Endothelial cell of umbilical vein (primary cell): ENCODE results near the gene RAB31. TPM values are rescaled to one million over a fixed set of nuclear protein-coding genes. Genes with fewer than 3 reads are reported as not detected.

Experiments used
- BruUV-seq: library from RNA; stranded (reverse); fragments of 400-500 nt; replicated peaks from 2 replicates; lab custom pipeline; 2021; lab: Mats Ljungman, UMichigan
- CTCF ChIA-PET: fragments of 300-600, 350-600 bp; sonication (Branson Sonifier 250); formaldehyde crosslinking; loops from one replicate; lab custom pipeline; 2021; ENCODE audit warnings: antibody characterized with exemption, inconsistent platforms; lab: Charles Lee
- POLR2A ChIA-PET: fragments of 300-600, 350-600 bp; sonication (Branson Sonifier 250); formaldehyde crosslinking; loops from one replicate; lab custom pipeline; 2021; ENCODE audit warnings: antibody characterized with exemption, inconsistent platforms; lab: Charles Lee
- DNase-seq: peaks from one replicate; pipeline ENCODE4 v3.0.0-alpha.2; 2011; ENCODE audit warnings: low read depth, low spot score
- FAIRE-seq: peaks from 2 replicates; lab custom pipeline; 2011; peaks lifted over from hg19 to GRCh38; lab: Jason Lieb, UNC
- H2AFZ ChIP-seq: 2 replicates; pipeline ENCODE4 v1.6.0; 2012; ENCODE audit warnings: low read depth, low read length, control low read depth, inconsistent platforms
- H3K27ac ChIP-seq: 2 replicates; pipeline ENCODE4 v1.5.1; 2011; ENCODE audit warnings: low read depth, mild to moderate bottlenecking, control low read depth, low read length, moderate library complexity; ENCODE audit not compliant: insufficient read depth
- H3K27me3 ChIP-seq, 2 experiments: 2 replicates each; pipeline versions ENCODE4 v1.6.0 to v1.6.1; 2011; ENCODE audit warnings: low read length in 2 of 2, mixed read lengths in 1 of 2; ENCODE audit not compliant: control insufficient read depth in 2 of 2, insufficient read depth in 2 of 2
- H3K36me3 ChIP-seq, 2 experiments: 2 replicates in 1 of 2; 3 replicates in 1 of 2; pipeline ENCODE4 v1.5.1; 2011; ENCODE audit warnings: low read length in 2 of 2, mild to moderate bottlenecking in 1 of 2, moderate library complexity in 1 of 2; ENCODE audit not compliant: control insufficient read depth in 2 of 2, insufficient read depth in 2 of 2; ENCODE audit errors: extremely low read depth in 1 of 2
- H3K4me1 ChIP-seq: 3 replicates; pipeline ENCODE4 v1.5.1; 2011; ENCODE audit warnings: mild to moderate bottlenecking, low read length; ENCODE audit not compliant: control insufficient read depth, insufficient read depth; ENCODE audit errors: extremely low read depth
- H3K4me2 ChIP-seq: 2 replicates; pipeline ENCODE4 v1.6.1; 2011; ENCODE audit warnings: low read length, control low read depth, mixed read lengths; ENCODE audit not compliant: insufficient read depth
- H3K4me3 ChIP-seq, 3 experiments: fragments of 200-600 bp in 1 of 3; sonication (generic), shearing (Covaris generic) in 1 of 3; replicated peaks in 1 of 3; 2 replicates each; pipeline ENCODE4 v1.5.1; 2011 to 2016; ENCODE audit warnings: control low read depth in 3 of 3, low read length in 3 of 3, mild to moderate bottlenecking in 2 of 3, inconsistent platforms in 1 of 3, low read depth in 1 of 3, moderate library complexity in 1 of 3; ENCODE audit not compliant: insufficient read depth in 1 of 3
- H3K79me2 ChIP-seq: 2 replicates; pipeline ENCODE4 v1.6.0; 2012; ENCODE audit warnings: low read length, inconsistent platforms; ENCODE audit not compliant: control insufficient read depth, insufficient read depth
- H3K9ac ChIP-seq: replicated peaks from 2 replicates; pipeline ENCODE3; 2011; ENCODE audit warnings: low read length, control low read depth; ENCODE audit not compliant: insufficient read depth; ENCODE audit errors: extremely low read depth
- H3K9me1 ChIP-seq: replicated peaks from 3 replicates; pipeline ENCODE4 v1.6.0; 2011; ENCODE audit warnings: mild to moderate bottlenecking, low read length; ENCODE audit not compliant: control insufficient read depth, insufficient read depth; ENCODE audit errors: extremely low read depth
- H3K9me3 ChIP-seq: replicated peaks from 2 replicates; pipeline ENCODE4 v1.5.1; 2012; ENCODE audit warnings: low read length, inconsistent platforms; ENCODE audit not compliant: control insufficient read depth, insufficient read depth
- H4K20me1 ChIP-seq: replicated peaks from 2 replicates; pipeline ENCODE3; 2011; ENCODE audit warnings: mild to moderate bottlenecking, low read length; ENCODE audit not compliant: control insufficient read depth, insufficient read depth; ENCODE audit errors: extremely low read depth
- EZH2 ChIP-seq: IDR thresholded peaks from 2 replicates; pipeline ENCODE4 v1.6.1; 2012; ENCODE audit warnings: borderline replicate concordance, low read depth, mild to moderate bottlenecking, moderate library complexity, low read length, inconsistent platforms; ENCODE audit not compliant: severe bottlenecking
- FOS ChIP-seq: IDR thresholded peaks from 2 replicates; pipeline ENCODE4 v1.6.1; 2011; ENCODE audit warnings: mild to moderate bottlenecking, low read length, moderate library complexity, borderline replicate concordance; ENCODE audit not compliant: insufficient read depth
- GATA2 ChIP-seq: IDR thresholded peaks from 2 replicates; pipeline ENCODE4 v1.7.0; 2011; ENCODE audit warnings: low read depth, mild to moderate bottlenecking, moderate library complexity, mixed read lengths, low read length; ENCODE audit not compliant: insufficient read length, insufficient read depth
- JUN ChIP-seq: IDR thresholded peaks from 2 replicates; pipeline ENCODE4 v1.6.1; 2011; ENCODE audit warnings: borderline replicate concordance, low read depth; ENCODE audit not compliant: insufficient read length, insufficient read depth
- MYC ChIP-seq: IDR thresholded peaks from one replicate; pipeline ENCODE4 v1.6.1; 2011; ENCODE audit warnings: mild to moderate bottlenecking, low read depth, low read length
- POLR2A ChIP-seq: IDR thresholded peaks from 2 replicates; pipeline ENCODE4 v1.6.1; 2012; ENCODE audit warnings: low read depth, mild to moderate bottlenecking, control low read depth, low read length
- POLR2AphosphoS5 ChIP-seq: IDR thresholded peaks from 2 replicates; pipeline ENCODE4 v1.6.1; 2012; ENCODE audit warnings: low read depth, mild to moderate bottlenecking, control low read depth, low read length, moderate library complexity; ENCODE audit not compliant: insufficient read depth
- dilution Hi-C: fragments of 300-500 bp; cut with MboI; formaldehyde crosslinking; loops from one replicate; pipeline ENCODE4 v1.15.0; 2019; ENCODE audit warnings: low sequenced_read_pairs; ENCODE audit not compliant: extremely low pct_ligation_motif_present
- intact Hi-C: fragments of 100-400 bp; cut with micrococcal nuclease; formaldehyde crosslinking; loops from one replicate; pipeline ENCODE4 v1.10.0; 2022
- polyA plus RNA-seq, 4 experiments: library from polyadenylated mRNA; depleted of rRNA in 3 of 4; stranded (reverse) in 3 of 4; unstranded in 1 of 4; fragments of >200 nt; gene quantifications; 2 replicates each; pipeline versions ENCODE4 v1.2.1 to v1.2.3, GENCODE V29; 2011 to 2012; ENCODE audit warnings: missing spikeins in 1 of 4
- total RNA-seq: library from RNA; stranded (reverse); gene quantifications from 2 replicates; pipeline ENCODE4 v1.2.3, GENCODE V29; 2021
- TF ChIP-seq, protein P1 (sequence below), 2 donors: IDR thresholded peaks; 1 replicate in 1 of 2; 2 replicates in 1 of 2; pipeline ENCODE4 v1.5.1; 2011; ENCODE audit warnings: low read length in 2 of 2, mild to moderate bottlenecking in 2 of 2, moderate library complexity in 2 of 2, control low read depth in 1 of 2, inconsistent platforms in 1 of 2, low read depth in 1 of 2; ENCODE audit not compliant: insufficient read depth in 1 of 2; ENCODE audit errors: extremely low read depth in 1 of 2
- TF ChIP-seq, protein P2 (sequence below): IDR thresholded peaks from 2 replicates; pipeline ENCODE4 v1.6.1; 2011; ENCODE audit not compliant: insufficient read depth, insufficient read length

Gene RAB31
- total and polyA plus RNA-seq, 2 donors (not counting 3 experiments of a cell fraction or from before 2014, with no cell fraction given): 30.5 TPM

DNA sequence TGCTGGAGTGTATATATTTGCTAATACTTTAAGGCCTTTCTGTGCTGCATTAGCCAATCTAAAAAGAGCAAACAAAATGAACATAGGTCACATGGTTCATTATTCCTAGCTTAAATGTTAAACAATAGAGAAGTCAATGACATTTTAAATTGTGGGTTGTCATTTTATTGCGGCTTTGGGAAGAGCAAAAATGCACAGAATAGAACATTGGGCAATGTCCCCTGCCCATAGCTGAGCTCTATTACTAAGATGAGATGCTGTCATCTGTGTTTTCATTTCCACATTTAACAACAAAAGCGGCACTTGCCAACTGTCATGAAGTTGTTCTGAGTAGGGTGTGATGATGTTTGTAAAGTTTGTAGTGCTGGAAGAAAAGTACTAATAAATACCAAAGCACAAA is 202.6 kb downstream of the RAB31 start:
- BruUV-seq: no TSS peak
- H3K79me2 ChIP-seq: peaks cover 15% of the 10 kb centered on the region
- H3K27me3 ChIP-seq: peaks cover 0 to 7% of the 10 kb centered on the region in 2 experiments
- POLR2A ChIA-PET: no interaction called here
- no peaks in the 10 kb centered on the region for H3K36me3 ChIP-seq
- DNase-seq (no peak), FAIRE-seq (no peak)
- H3K4me3 ChIP-seq: no peak overlapping the region
- no peak overlapping the region for H2AFZ ChIP-seq
- no peak overlapping the region for H3K9ac ChIP-seq
- no peaks in the 10 kb centered on the region for H3K9me3 ChIP-seq
- dilution Hi-C loops: no loop called here
- no peak overlapping the region for H3K27ac ChIP-seq
- H3K4me1 ChIP-seq: peaks cover 9% of the 10 kb centered on the region
- CTCF ChIA-PET: no interaction called here
- no peaks in the 10 kb centered on the region for H3K9me1 ChIP-seq
- TF ChIP-seq, protein P1, sequence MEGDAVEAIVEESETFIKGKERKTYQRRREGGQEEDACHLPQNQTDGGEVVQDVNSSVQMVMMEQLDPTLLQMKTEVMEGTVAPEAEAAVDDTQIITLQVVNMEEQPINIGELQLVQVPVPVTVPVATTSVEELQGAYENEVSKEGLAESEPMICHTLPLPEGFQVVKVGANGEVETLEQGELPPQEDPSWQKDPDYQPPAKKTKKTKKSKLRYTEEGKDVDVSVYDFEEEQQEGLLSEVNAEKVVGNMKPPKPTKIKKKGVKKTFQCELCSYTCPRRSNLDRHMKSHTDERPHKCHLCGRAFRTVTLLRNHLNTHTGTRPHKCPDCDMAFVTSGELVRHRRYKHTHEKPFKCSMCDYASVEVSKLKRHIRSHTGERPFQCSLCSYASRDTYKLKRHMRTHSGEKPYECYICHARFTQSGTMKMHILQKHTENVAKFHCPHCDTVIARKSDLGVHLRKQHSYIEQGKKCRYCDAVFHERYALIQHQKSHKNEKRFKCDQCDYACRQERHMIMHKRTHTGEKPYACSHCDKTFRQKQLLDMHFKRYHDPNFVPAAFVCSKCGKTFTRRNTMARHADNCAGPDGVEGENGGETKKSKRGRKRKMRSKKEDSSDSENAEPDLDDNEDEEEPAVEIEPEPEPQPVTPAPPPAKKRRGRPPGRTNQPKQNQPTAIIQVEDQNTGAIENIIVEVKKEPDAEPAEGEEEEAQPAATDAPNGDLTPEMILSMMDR (IDR thresholded peaks at IDR 0.05; ENCODE audit: extremely low read depth in 1 of 2, insufficient read depth in 1 of 2, low read depth in 1 of 2, low read length in 2 of 2): no peak
- intact Hi-C loops: no loop called here
- peaks cover 4% of the 10 kb centered on the region for H4K20me1 ChIP-seq
- no peak overlapping the region for H3K4me2 ChIP-seq

DNA sequence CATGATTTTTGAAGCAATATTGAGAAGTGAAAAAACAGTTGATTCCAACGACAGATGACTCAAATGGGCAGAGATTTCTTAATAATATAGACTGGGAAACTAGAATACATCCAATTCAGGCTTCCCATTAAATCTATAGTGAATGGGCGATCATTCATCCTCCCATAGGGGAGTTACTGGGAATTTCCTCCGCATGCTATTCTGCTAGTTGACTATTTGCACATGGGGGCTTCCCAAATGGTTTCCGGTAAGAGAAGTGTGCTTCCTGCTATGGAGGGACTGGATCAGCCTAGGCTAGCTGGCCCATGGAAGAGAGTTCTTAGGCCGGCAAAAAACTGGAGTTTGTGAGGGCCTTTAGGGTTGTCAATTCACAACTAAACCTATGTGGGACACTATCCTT is 203.1 kb downstream of the RAB31 start:
- CTCF ChIA-PET: interaction anchor here (1.0 kb wide), 1 partner anchor 12 kb away, joined by 3 read pairs; no protein-coding TSS in a partner anchor
- H3K27me3 ChIP-seq: peaks cover 0 to 7% of the 10 kb centered on the region in 2 experiments
- no peaks in the 10 kb centered on the region for H3K36me3 ChIP-seq
- no peaks in the 10 kb centered on the region for H3K9me1 ChIP-seq
- H3K4me3 ChIP-seq: no peak overlapping the region
- dilution Hi-C loops (no loop called here), intact Hi-C loops (no loop called here)
- H3K79me2 ChIP-seq: peaks cover 21% of the 10 kb centered on the region
- no TSS peak for BruUV-seq
- H3K9ac ChIP-seq: no peak overlapping the region
- peaks cover 14% of the 10 kb centered on the region for H3K4me1 ChIP-seq
- no peak for FAIRE-seq
- no peak overlapping the region for H3K27ac ChIP-seq
- H3K4me2 ChIP-seq: no peak overlapping the region
- H4K20me1 ChIP-seq: peaks cover 4% of the 10 kb centered on the region
- DNase-seq: no peak
- TF ChIP-seq GATA2 (no peak), POLR2A (no peak), JUN (no peak), MYC (no peak), FOS (no peak), POLR2AphosphoS5 (no peak), EZH2 (no peak)
- TF ChIP-seq, protein P1 (IDR thresholded peaks at IDR 0.05; ENCODE audit: extremely low read depth in 1 of 2, insufficient read depth in 1 of 2, low read depth in 1 of 2, low read length in 2 of 2): no peak
- TF ChIP-seq, protein P2, sequence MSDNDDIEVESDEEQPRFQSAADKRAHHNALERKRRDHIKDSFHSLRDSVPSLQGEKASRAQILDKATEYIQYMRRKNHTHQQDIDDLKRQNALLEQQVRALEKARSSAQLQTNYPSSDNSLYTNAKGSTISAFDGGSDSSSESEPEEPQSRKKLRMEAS: no peak
- POLR2A ChIA-PET: no interaction called here
- no peak overlapping the region for H2AFZ ChIP-seq
- no peaks in the 10 kb centered on the region for H3K9me3 ChIP-seq
